Superior temporal gyrus (tissue), 1 donor: Measurements from ENCODE around the gene KRT14.
"Not testable (repeated sequence)": the region's sequence is repeated elsewhere in the genome, so short reads cannot be mapped to it uniquely, and the experiment has no call there.

ENCODE experiments used
- DNase-seq: peaks from one replicate; pipeline ENCODE4 v3.0.0-alpha.2; 2016; ENCODE audit errors: extremely low spot score

Gene KRT14

GRCh38 chr17:41606930-41607329 lies 20.2 kb upstream of the KRT14 start:
- not testable (repeated sequence) for DNase-seq

GRCh38 chr17:41602524-41602923 lies 15.8 kb upstream of the KRT14 start:
- DNase-seq, result no peak

- DNase-seq, result no peak
These were observed 13.6 kb upstream of the KRT14 start for GRCh38 chr17:41600318-41600717.

GRCh38 chr17:41599680-41600079 lies 13.0 kb upstream of the KRT14 start:
- no peak for DNase-seq

GRCh38 chr17:41595585-41595984 lies 8.9 kb upstream of the KRT14 start:
- DNase-seq, result no peak

GRCh38 chr17:41594363-41594915 lies 7.7 kb upstream of the KRT14 start:
- no peak for DNase-seq

GRCh38 chr17:41593306-41593981 lies 6.7 kb upstream of the KRT14 start:
- no peak for DNase-seq

GRCh38 chr17:41592601-41593305 lies 6.1 kb upstream of the KRT14 start:
- no peak for DNase-seq

- no peak for DNase-seq
These were observed 2.6 kb upstream of the KRT14 start for GRCh38 chr17:41589301-41589700.

GRCh38 chr17:41588126-41588810 lies 1.6 kb upstream of the KRT14 start:
- no peak for DNase-seq

- DNase-seq, result no peak
These were observed 1.2 kb downstream of the KRT14 start for GRCh38 chr17:41585301-41586056.

GRCh38 chr17:41584331-41584927 lies 2.3 kb downstream of the KRT14 start:
- not testable (repeated sequence) for DNase-seq

GRCh38 chr17:41583137-41584127 lies 3.3 kb downstream of the KRT14 start:
- no peak for DNase-seq

GRCh38 chr17:41582061-41582968 lies 4.4 kb downstream of the KRT14 start:
- DNase-seq, result not testable (repeated sequence)

GRCh38 chr17:41581366-41582060 lies 5.2 kb downstream of the KRT14 start:
- DNase-seq, result no peak

GRCh38 chr17:41580687-41581365 lies 5.9 kb downstream of the KRT14 start:
- no peak for DNase-seq

GRCh38 chr17:41580244-41580575 lies 6.5 kb downstream of the KRT14 start:
- no peak for DNase-seq
